HG02884 (cell line): ENCODE data around the gene ATAD3C.
"Not testable (repeated sequence)": the region's sequence is repeated elsewhere in the genome, so short reads cannot be mapped to it uniquely, and the experiment has no call there.

Experiments
- ATAC-seq: cut with Tn5 transposase; IDR thresholded peaks from one replicate; pipeline ENCODE4 v1.9.1; 2021; ENCODE audit warnings: mild to moderate bottlenecking, moderate library complexity; ENCODE audit not compliant: unreplicated experiment

Gene ATAD3C, protein sequence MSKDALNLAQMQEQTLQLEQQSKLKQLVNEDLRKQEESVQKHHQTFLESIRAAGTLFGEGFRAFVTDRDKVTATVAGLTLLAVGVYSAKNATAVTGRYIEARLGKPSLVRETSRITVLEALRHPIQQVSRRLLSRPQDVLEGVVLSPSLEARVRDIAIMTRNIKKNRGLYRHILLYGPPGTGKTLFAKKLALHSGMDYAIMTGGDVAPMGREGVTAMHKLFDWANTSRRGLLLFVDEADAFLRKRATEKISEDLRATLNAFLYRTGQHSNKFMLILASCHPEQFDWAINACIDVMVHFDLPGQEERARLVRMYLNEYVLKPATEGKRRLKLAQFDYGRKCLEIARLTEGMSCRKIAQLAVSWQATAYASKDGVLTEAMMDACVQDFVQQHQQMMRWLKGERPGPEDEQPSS

DNA sequence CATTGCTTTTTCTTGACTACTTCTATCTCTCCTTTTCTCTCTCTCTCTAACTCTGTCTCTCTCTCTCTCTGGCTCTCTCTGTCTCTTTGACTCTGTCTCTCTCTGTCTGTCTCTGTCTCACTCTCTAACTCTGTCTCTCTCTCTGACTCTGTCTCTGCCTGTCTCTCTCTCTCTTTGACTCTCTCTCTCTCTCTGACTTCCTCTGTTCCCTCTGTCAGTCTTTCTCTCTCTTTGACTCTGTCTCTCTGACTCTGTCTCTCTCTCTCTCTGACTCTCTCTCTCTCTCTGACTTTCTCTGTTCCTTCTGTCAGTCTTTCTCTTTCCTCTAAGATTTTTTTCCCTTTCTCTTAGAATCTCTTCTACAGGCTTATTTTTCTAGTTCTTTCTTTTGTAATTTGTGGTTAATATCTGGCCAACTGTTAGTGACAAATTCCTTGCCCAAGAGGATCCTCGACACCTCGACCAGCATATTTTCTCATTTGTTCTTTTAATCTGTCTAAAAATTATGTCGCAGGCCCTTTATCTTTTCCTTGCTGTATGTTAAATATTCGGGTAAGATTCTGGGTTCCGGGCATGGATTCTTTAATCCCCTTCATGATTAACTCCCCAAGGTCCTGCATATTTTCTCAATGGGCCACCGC, at the start of gene ATAD3C:
TSS of gene ATAD3C (plus strand) at position 591 of the 641 bp plus-strand sequence. CDS start 995 bp downstream, outside the sequence.
- ATAC-seq = no peak

- no peak for ATAC-seq
These were observed 49.5 kb upstream of the ATAD3C start for GRCh38 chr1:1399872-1400575.

- no peak for ATAC-seq
These were observed 48.7 kb upstream of the ATAD3C start for GRCh38 chr1:1400576-1401456.

DNA sequence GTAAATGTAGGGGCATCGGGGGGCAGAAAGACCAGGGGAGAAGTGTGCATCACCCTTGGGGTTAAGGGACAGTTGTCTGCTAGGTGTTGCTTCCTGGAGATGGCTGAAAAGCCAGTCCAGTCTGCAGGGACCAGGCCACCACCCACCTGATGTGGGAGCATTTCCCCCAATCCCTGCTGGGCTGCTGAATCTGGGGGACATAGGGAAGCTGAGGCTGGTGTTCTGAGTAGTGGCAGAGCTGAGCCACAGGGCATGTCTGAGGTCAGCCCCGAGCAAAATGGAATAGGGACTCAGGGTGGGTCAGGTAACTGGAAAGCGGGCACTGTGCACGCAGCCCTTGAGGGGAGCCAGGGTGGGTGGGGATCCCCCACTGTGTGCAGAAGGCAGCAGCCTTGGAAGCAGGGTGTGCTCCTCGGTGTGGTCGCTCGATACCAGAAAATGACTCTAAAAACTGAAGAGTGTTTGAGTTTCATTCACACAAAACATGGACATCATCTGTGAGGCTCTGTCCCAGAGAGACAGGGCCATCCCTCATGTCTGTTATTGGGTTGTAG, 48.0 kb upstream of the ATAD3C start:
- no peak for ATAC-seq

DNA sequence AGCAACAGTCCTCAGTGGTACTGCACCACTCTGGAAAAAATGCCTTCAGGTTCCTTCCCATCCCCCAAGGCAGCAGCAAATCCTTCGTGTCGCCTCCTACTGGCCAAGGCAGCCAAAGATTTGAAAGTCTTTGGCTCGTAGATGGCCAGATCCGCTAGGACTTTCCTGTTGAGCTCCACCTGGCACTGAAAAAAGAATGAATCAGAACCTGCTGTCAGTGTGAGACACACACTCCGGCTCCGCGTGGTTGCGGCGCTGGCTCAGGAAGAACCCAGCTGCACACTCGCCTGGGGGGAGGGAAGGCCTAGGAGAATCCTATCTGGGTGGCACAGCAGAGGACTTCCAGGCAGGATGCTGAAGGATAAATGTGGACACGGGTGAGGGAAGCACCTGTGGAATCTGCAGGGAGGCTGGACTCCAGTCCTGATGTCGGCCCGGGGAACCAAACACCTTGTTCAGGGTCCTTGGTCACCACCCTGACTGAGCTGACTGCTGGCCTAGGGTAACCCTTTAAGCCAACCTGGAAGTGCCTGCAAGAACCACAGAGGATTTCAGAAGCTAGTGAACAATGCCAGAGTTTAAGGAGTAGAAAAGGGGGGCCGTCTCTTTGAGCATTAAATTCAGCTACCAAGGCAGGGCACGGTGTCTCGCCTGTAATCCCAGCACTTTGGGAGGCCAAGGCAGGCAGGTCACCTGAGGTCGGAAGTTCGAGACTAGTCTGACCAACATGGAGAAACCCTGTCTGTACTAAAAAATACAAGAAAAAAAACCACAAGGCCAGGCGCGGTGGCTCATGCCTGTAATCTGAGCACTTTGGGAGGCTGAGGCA, 47.2 kb upstream of the ATAD3C start:
- no peak for ATAC-seq

DNA sequence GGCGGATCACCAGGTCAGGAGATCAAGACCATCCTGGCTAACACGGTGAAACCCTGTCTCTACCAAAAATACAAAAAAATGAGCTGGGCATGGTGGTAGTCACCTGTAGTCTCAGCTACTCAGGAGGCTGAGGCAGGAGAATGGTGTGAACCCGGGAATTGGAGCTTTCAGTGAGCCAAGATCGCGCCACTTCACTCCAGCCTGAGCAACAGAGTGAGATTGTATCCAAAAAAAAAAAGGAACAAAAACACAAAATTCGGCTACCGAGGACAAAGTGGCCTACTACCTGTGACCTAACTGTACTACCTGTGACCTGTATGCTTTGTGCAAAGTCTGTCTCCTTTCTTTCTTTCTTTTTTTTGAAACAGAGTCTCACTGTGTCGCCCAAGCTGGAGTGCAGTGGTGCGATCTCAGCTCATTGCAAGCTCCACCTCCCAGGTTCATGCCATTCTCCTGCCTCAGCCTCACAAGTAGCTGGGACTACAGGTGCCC, 46.5 kb upstream of the ATAD3C start:
- not testable (repeated sequence) for ATAC-seq

DNA sequence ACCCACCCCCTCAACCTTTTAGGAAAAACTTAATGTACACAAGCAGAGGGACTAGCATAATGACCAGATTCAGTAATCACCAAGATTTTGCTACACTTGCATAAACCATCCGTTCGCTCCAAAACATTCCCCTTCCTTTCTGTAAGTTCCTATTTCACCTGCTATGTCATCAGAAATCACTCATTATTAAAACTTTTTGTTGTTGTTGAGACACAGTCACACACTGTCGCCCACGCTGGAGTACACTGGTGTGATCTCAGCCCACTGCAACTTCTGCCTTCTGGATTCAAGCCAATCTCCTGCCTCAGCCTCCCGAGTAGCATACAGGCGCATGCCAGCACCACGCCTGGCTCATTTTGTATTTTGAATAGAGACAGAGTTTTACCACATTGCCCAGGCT, 45.8 kb upstream of the ATAD3C start:
- ATAC-seq = no peak

- no peak for ATAC-seq
These were observed 43.2 kb upstream of the ATAD3C start for GRCh38 chr1:1406101-1406820.

DNA sequence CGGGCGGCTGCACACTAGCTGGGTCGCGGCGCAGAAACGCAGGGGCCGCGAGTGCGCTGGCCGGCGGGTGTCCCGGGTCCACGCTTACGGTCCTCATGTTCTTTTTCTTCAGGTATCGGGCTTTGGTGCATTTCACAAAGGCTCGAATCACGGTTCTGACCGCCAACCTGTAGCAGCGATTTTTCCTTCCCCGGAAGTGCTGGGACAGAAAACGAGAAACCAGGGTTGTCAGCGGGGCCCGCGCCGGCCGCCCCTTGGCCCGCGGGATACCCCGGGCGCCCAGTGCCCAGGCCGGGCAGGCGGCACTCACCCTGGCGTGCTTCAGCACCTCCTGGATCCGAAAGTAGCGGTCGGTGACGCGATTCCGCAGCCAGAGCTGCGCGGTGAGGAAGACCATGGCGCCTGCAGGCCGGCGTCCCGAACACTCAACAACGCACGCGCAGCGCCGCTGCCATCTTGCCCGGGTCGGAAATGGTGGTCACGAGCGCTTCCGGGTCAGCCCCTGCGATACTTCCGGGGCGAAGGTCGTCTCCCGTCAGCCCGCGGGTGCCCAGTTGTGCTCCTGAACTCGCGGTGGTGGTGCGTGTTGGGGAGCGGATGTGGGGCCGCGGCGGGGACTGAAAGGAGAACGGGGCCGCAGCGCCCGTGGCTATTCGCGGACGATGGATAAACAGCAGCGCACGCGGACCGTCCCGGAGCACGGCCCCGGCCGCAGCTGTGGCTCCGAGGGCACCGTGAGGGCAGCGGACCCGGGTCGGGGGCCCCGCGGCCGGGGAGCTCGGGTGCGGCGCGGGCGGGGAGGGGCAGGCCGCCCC, 42.5 kb upstream of the ATAD3C start, which contains the start of gene MRPL20:
TSS of gene MRPL20 (minus strand) at position 473 of the 815 bp plus-strand sequence. CDS start at position 397, 76 bp downstream.
- ATAC-seq = peak; percentile 84

DNA sequence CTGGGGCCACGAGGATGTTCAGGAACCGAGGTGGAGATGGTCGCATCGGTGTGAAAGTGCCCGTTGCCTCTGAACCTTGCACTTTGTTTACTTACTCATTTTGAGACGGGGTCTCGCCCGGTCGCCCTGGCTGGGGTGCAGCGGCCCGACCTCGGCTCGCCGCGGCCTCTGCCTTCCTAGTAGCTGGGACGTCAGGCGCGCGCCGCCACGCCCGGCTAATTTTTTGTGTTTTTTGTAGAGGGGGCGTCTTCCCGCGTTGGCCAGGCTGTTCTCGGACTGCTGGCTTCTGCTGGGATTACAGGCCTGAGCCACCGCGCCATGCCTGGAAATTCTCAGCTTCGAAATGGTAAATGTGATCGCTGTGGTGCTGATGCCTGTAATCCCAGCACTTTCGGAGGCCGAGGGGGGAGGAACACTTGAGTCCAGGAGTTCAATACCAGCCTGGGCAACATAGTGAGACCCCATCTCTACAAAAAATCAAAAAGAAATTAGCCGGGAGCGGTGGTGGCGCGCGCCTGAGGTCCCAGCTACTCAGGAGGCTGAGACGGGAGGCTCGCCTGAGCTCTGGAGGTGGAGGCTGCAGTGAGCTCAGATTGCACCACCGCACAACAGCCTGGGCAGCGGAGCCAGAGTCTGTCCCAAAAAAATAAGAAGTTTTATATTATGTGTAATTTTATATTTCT, 41.7 kb upstream of the ATAD3C start:
- ATAC-seq = peak; percentile 28

GRCh38 chr1:1410238-1410637, 39.3 kb upstream of the ATAD3C start:
- ATAC-seq = not testable (repeated sequence)

- ATAC-seq = no peak
These were observed 37.9 kb upstream of the ATAD3C start for GRCh38 chr1:1411626-1412025.

GRCh38 chr1:1412311-1412902, 37.1 kb upstream of the ATAD3C start:
- not testable (repeated sequence) for ATAC-seq

DNA sequence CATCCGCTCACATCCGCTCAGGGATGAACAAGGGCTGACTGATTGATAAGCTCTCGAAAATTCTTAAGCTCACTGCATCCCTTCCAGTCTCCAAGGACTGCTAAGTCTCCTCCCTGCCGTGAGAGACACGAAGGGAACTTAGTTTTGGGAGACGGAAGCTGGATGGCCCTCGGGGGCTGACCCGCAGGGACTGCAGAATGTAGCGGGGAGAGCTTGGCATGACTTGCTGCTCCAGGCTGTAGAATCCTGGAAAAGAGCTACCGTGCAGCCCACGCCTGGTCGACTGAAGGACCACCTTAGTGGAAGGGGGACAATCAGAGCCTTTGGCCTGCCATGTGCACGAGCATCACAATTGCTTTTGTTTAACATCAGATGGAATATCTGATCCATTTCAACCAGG, 33.7 kb upstream of the ATAD3C start:
- ATAC-seq = no peak

DNA sequence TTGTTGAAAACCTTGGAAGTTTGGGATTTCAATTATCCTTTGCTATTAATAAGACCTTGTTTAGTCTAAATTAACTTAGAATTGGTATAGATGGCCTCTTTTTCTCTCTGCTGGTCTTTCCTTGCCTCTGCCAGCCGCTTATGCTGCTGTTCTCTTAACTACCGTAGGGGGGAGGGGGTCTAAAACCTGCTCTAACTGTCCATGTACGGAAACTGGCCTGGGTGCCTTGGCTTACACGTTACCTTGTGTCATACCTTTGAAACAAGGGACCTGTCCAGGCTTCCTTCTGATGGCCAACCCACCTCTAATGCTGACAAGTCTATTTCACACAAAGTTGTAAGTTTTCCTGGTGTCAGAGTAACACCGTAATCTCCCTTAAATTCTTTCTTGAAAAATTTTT, 32.1 kb upstream of the ATAD3C start:
- ATAC-seq = not testable (repeated sequence)

- not testable (repeated sequence) for ATAC-seq
These were observed 31.5 kb upstream of the ATAD3C start for GRCh38 chr1:1417825-1418463.
